GM23338 (cell line): ENCODE data around the gene CYB5A. TPM values are rescaled to one million over a fixed set of nuclear protein-coding genes. Genes with fewer than 3 reads are reported as not detected.

Experiments
- ATAC-seq: fragments of 200-7000 bp; cut with Tn5 transposase; 3 replicates; pipeline ENCODE4 v1.9.1; 2020
- DNase-seq: peaks from one replicate; pipeline ENCODE4 v3.0.0-alpha.2; 2015; ENCODE audit warnings: low spot score
- H2AFZ ChIP-seq: fragments of 200-600 bp; sonication (generic); 2 replicates; pipeline ENCODE4 v1.8.0; 2016; ENCODE audit warnings: antibody characterized with exemption, mild to moderate bottlenecking, moderate library complexity
- H3F3A ChIP-seq: fragments of 200-600 bp; sonication (generic); replicated peaks from 2 replicates; pipeline ENCODE4 v1.8.0; 2017; ENCODE audit warnings: antibody characterized with exemption, mixed run types, low read depth
- H3K27ac ChIP-seq: fragments of 200-600 bp; sonication (generic); 2 replicates; pipeline ENCODE4 v1.6.1; 2016; ENCODE audit warnings: low read depth
- H3K27me3 ChIP-seq: fragments of 200-600 bp; sonication (generic); 2 replicates; pipeline ENCODE4 v1.8.0; 2016; ENCODE audit warnings: mild to moderate bottlenecking, mixed run types, moderate library complexity; ENCODE audit not compliant: insufficient read depth
- H3K36me3 ChIP-seq: fragments of 200-600 bp; sonication (generic); 2 replicates; pipeline ENCODE4 v1.8.0; 2016; ENCODE audit warnings: mild to moderate bottlenecking; ENCODE audit not compliant: insufficient read depth
- H3K4me1 ChIP-seq: fragments of 200-600 bp; sonication (generic); 2 replicates; pipeline ENCODE4 v1.8.0; 2016; ENCODE audit warnings: mild to moderate bottlenecking, moderate library complexity; ENCODE audit not compliant: insufficient read depth
- H3K4me2 ChIP-seq: fragments of 200-600 bp; sonication (generic); 2 replicates; pipeline ENCODE4 v1.7.1; 2017; ENCODE audit warnings: mixed run types
- H3K4me3 ChIP-seq: fragments of 200-600 bp; sonication (generic); 2 replicates; pipeline ENCODE4 v1.6.1; 2016; ENCODE audit warnings: mixed run types
- H3K79me2 ChIP-seq: fragments of 200-600 bp; sonication (generic); replicated peaks from 2 replicates; pipeline ENCODE4 v1.8.0; 2017; ENCODE audit warnings: mild to moderate bottlenecking; ENCODE audit not compliant: insufficient read depth
- H3K9me2 ChIP-seq: fragments of 200-600 bp; sonication (generic); 2 replicates; pipeline ENCODE4 v1.8.0; 2017; ENCODE audit not compliant: insufficient read depth
- H4K20me1 ChIP-seq: fragments of 200-600 bp; sonication (generic); replicated peaks from 2 replicates; pipeline ENCODE4 v1.8.0; 2017; ENCODE audit warnings: mild to moderate bottlenecking; ENCODE audit not compliant: insufficient read depth
- H3K27ac Mint-ChIP-seq: 2 replicates; pipeline ENCODE4 v1.8.0; 2020; ENCODE audit warnings: inconsistent platforms, mild to moderate bottlenecking, moderate library complexity, mixed read lengths
- H3K27me3 Mint-ChIP-seq: 3 replicates; pipeline ENCODE4 v1.8.0; 2022; ENCODE audit warnings: low read depth, mild to moderate bottlenecking, moderate library complexity, mixed read lengths, inconsistent platforms; ENCODE audit not compliant: insufficient read depth, poor library complexity
- H3K36me3 Mint-ChIP-seq: 3 replicates; pipeline ENCODE4 v1.8.0; 2021; ENCODE audit warnings: low read depth, mild to moderate bottlenecking, inconsistent platforms, moderate library complexity, mixed read lengths
- H3K4me1 Mint-ChIP-seq: 3 replicates; pipeline ENCODE4 v1.8.0; 2020; ENCODE audit warnings: mild to moderate bottlenecking, inconsistent platforms, mixed read lengths
- H3K4me3 Mint-ChIP-seq: 3 replicates; pipeline ENCODE4 v1.8.0; 2021; ENCODE audit warnings: moderate library complexity, mild to moderate bottlenecking, inconsistent platforms, mixed read lengths
- H3K9me3 Mint-ChIP-seq: 3 replicates; pipeline ENCODE4 v1.8.0; 2020; ENCODE audit warnings: moderate library complexity, mild to moderate bottlenecking, inconsistent platforms, mixed read lengths
- CREB1 ChIP-seq: fragments of 250-450 bp; sonication (Bioruptor Pico); IDR thresholded peaks from 2 replicates; pipeline ENCODE4 v1.5.0; 2020; ENCODE audit warnings: low read depth, mild to moderate bottlenecking, moderate library complexity
- EZH2 ChIP-seq: fragments of 200-600 bp; sonication (generic); IDR thresholded peaks from one replicate; pipeline ENCODE4 v1.8.0; 2017; ENCODE audit warnings: antibody characterized with exemption, mild to moderate bottlenecking, low read depth; ENCODE audit not compliant: unreplicated experiment
- JUNB ChIP-seq: IDR thresholded peaks from one replicate; pipeline ENCODE4 v1.6.1; 2016; ENCODE audit warnings: antibody characterized with exemption; ENCODE audit not compliant: unreplicated experiment
- NANOG ChIP-seq: IDR thresholded peaks from 2 replicates; pipeline ENCODE4 v1.6.1; 2016; ENCODE audit warnings: antibody characterized with exemption, borderline replicate concordance
- POLR2AphosphoS5 ChIP-seq: IDR thresholded peaks from 2 replicates; pipeline ENCODE4 v1.6.1; 2016; ENCODE audit warnings: antibody characterized with exemption, low read depth
- ZNF114 ChIP-seq: fragments of 250-450 bp; sonication (Bioruptor Pico); IDR thresholded peaks from 2 replicates; pipeline ENCODE4 v1.5.0; 2020; ENCODE audit warnings: mild to moderate bottlenecking, moderate library complexity
- ZNF331 ChIP-seq: fragments of 250-450 bp; sonication (Bioruptor Pico); IDR thresholded peaks from 2 replicates; pipeline ENCODE4 v1.5.0; 2020; ENCODE audit warnings: low read depth, mild to moderate bottlenecking, moderate library complexity
- ZNF462 ChIP-seq: fragments of 250-450 bp; sonication (Bioruptor Pico); IDR thresholded peaks from 2 replicates; pipeline ENCODE4 v1.5.0; 2020; ENCODE audit warnings: mild to moderate bottlenecking, moderate library complexity
- polyA plus RNA-seq: library from polyadenylated mRNA; unstranded; fragments of >200 nt; fragmentation: Nextera tagmentation; extraction: Ambion mirVana; gene quantifications from 2 replicates; pipeline ENCODE4 v1.2.1, GENCODE V29; 2016
- total RNA-seq: library from RNA; depleted of rRNA; stranded (reverse); fragments of >200 nt; shearing (Covaris generic); gene quantifications from 2 replicates; pipeline ENCODE4 v1.2.3, GENCODE V29; 2014

The CYB5A gene
- total and polyA plus RNA-seq, 2 experiments from 2014 or later, result 136 to 283 TPM

GRCh38 chr18:74251297-74252038, 40.3 kb downstream of the CYB5A start:
- H3K27ac ChIP-seq, result no peak overlapping the region
- TF ChIP-seq POLR2AphosphoS5, result no peak
- no peak for TF ChIP-seq CREB1
- TF ChIP-seq ZNF114 (CRISPR knock-in tag), result no peak
- TF ChIP-seq ZNF462 (CRISPR knock-in tag), result peak; percentile 52; the same call in 1 of the 2 replicates
- TF ChIP-seq ZNF331 (CRISPR knock-in tag), result no peak
- no peak for TF ChIP-seq JUNB
- no peak for TF ChIP-seq NANOG
- TF ChIP-seq EZH2, result no peak
- H3K9me2 ChIP-seq, result 0 out of 2 replicates have a peak, but pooled peaks cover 3% of the 10 kb centered on the region
- peaks cover 5% of the 10 kb centered on the region for H3K27me3 Mint-ChIP-seq
- H3K27ac Mint-ChIP-seq, result peak overlapping the region; percentile 88
- H3K4me2 ChIP-seq, result no peak overlapping the region
- H3K4me3 ChIP-seq, result no peak overlapping the region
- DNase-seq, result peak; percentile 34
- no peaks in the 10 kb centered on the region for H3F3A ChIP-seq
- H3K36me3 ChIP-seq, result no peaks in the 10 kb centered on the region
- H3K4me1 Mint-ChIP-seq, result peaks cover 30% of the 10 kb centered on the region
- 0 out of 2 replicates have a peak, but pooled peaks cover 6% of the 10 kb centered on the region for H3K79me2 ChIP-seq
- peaks cover 51% of the 10 kb centered on the region for H3K36me3 Mint-ChIP-seq
- no peaks in the 10 kb centered on the region for H3K27me3 ChIP-seq
- H4K20me1 ChIP-seq, result no peaks in the 10 kb centered on the region
- no peak overlapping the region for H3K4me3 Mint-ChIP-seq
- H3K9me3 Mint-ChIP-seq, result no peaks in the 10 kb centered on the region; the same call in 2 of the 3 replicates
- ATAC-seq, result peak; percentile 80
- peaks cover 19% of the 10 kb centered on the region for H3K4me1 ChIP-seq
- no peak overlapping the region for H2AFZ ChIP-seq
